Mesodermal cell (in vitro differentiated cells): Measurements from ENCODE around the gene GNA12. TPM values are rescaled to one million over a fixed set of nuclear protein-coding genes. Genes with fewer than 3 reads are reported as not detected.
A peak's percentile ranks its signal among the peaks of the same experiment; 100 is the strongest.

Source experiments
- H3K27ac ChIP-seq: 2 replicates; pipeline ENCODE4 v1.7.0; 2013; ENCODE audit warnings: mild to moderate bottlenecking, low read depth, low read length, moderate library complexity; ENCODE audit not compliant: severe bottlenecking
- H3K36me3 ChIP-seq: 2 replicates; pipeline ENCODE4 v1.7.1; 2013; ENCODE audit warnings: mild to moderate bottlenecking, low read length, moderate library complexity; ENCODE audit not compliant: control insufficient read depth, insufficient read depth
- H3K4me1 ChIP-seq: one replicate; pipeline ENCODE4 v1.7.1; 2013; ENCODE audit warnings: mild to moderate bottlenecking, low read length; ENCODE audit not compliant: insufficient read depth, control insufficient read depth, poor library complexity, severe bottlenecking
- H3K4me3 ChIP-seq: 2 replicates; pipeline ENCODE4 v1.7.0; 2013; ENCODE audit warnings: low read length, control low read depth, mild to moderate bottlenecking; ENCODE audit not compliant: insufficient read depth, poor library complexity, severe bottlenecking; ENCODE audit errors: extremely low read depth
- H3K9me3 ChIP-seq: 2 replicates; pipeline ENCODE4 v1.7.1; 2013; ENCODE audit warnings: mild to moderate bottlenecking, low read length, moderate library complexity; ENCODE audit not compliant: control insufficient read depth
- WGBS, 2 experiments: methylation state at CpG; one replicate each; pipeline ENCODE4 v1.1.5; 2013; ENCODE audit warnings: missing lambda C conversion rate in 2 of 2; ENCODE audit not compliant: insufficient coverage in 2 of 2; 5-methylcytosine and 5-hydroxymethylcytosine counted together
- polyA plus RNA-seq, 2 experiments: library from polyadenylated mRNA; stranded (reverse); fragments of 50-300 nt; gene quantifications; one replicate each; pipeline ENCODE4 v1.2.3, GENCODE V29; 2013

The GNA12 gene, protein sequence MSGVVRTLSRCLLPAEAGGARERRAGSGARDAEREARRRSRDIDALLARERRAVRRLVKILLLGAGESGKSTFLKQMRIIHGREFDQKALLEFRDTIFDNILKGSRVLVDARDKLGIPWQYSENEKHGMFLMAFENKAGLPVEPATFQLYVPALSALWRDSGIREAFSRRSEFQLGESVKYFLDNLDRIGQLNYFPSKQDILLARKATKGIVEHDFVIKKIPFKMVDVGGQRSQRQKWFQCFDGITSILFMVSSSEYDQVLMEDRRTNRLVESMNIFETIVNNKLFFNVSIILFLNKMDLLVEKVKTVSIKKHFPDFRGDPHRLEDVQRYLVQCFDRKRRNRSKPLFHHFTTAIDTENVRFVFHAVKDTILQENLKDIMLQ
- 47.3 TPM for polyA plus RNA-seq (2013, experiment 1 of 2)
- polyA plus RNA-seq (2013, experiment 2 of 2): 41.6 TPM

GRCh38 chr7:2844153-2845033 lies at the start of gene GNA12:
TSS of gene GNA12 (minus strand) at chr7:2844308. CDS start at chr7:2844161, 147 bp downstream.
- Histone ChIP-seq H3K27ac (no peak within 1 kb of the TSS), H3K36me3 (peaks cover 31% of the 10 kb centered on the region), H3K4me3 (peak within 1 kb of the TSS; percentile 78), H3K4me1 (no peaks in the 10 kb centered on the region), H3K9me3 (no peaks in the 10 kb centered on the region)
- WGBS, 2 experiments: 0 to 2% methylated on average over 23 to 64 of the region's 79 CpGs

- H3K4me1 ChIP-seq: no peaks in the 10 kb centered on the region
- 93 to 95% methylated on average over 8 of the region's 9 CpGs for WGBS, 2 experiments
- H3K36me3 ChIP-seq: no peaks in the 10 kb centered on the region
Measured at GRCh38 chr7:2893411-2893861, 49.3 kb upstream of the GNA12 start.

DNA sequence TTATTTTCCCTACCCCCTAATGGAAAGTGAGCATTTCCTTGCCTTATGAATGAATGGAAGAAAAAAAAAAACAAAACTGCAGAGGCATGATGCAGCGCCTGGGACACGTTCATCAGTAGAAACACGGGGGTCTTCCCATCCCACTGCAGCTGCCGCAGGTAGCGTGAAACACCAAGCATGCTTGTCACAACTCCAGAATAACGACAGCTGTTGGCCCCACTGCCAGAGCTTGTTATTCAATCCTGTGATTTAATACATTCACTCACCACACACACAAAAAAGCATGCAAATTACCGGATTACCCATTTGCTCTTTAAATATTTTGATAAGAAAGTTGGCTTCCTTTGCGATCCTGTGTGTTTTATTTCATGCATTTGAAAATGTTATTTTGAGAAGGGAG lies 48.4 kb upstream of the GNA12 start:
- 83 to 92% methylated on average over 5 to 6 of the region's 8 CpGs for WGBS, 2 experiments
- no peaks in the 10 kb centered on the region for H3K36me3 ChIP-seq
- no peak overlapping the region for H3K27ac ChIP-seq
- no peak overlapping the region for H3K4me3 ChIP-seq
- H3K4me1 ChIP-seq: no peaks in the 10 kb centered on the region
- H3K9me3 ChIP-seq: no peaks in the 10 kb centered on the region

More at GRCh38 chr7:2893411-2893861, 49.3 kb upstream of the GNA12 start:
- Histone ChIP-seq H3K4me3 (no peak overlapping the region), H3K27ac (no peak overlapping the region), H3K9me3 (no peaks in the 10 kb centered on the region)

- WGBS, 2 experiments: 100% methylated on average over 3 of the region's 7 CpGs
- no peaks in the 10 kb centered on the region for H3K36me3 ChIP-seq
- H3K4me3 ChIP-seq: no peak overlapping the region
- H3K9me3 ChIP-seq: no peaks in the 10 kb centered on the region
- no peaks in the 10 kb centered on the region for H3K4me1 ChIP-seq
- no peak overlapping the region for H3K27ac ChIP-seq
Measured at GRCh38 chr7:2887816-2888215, 43.7 kb upstream of the GNA12 start.

- Histone ChIP-seq H3K9me3 (no peaks in the 10 kb centered on the region), H3K4me3 (no peak overlapping the region), H3K27ac (no peak overlapping the region), H3K4me1 (no peaks in the 10 kb centered on the region), H3K36me3 (no peaks in the 10 kb centered on the region)
- WGBS, 2 experiments: 37 to 39% methylated on average over 3 to 7 of the region's 12 CpGs
Measured at GRCh38 chr7:2886900-2887299, 42.8 kb upstream of the GNA12 start.

DNA sequence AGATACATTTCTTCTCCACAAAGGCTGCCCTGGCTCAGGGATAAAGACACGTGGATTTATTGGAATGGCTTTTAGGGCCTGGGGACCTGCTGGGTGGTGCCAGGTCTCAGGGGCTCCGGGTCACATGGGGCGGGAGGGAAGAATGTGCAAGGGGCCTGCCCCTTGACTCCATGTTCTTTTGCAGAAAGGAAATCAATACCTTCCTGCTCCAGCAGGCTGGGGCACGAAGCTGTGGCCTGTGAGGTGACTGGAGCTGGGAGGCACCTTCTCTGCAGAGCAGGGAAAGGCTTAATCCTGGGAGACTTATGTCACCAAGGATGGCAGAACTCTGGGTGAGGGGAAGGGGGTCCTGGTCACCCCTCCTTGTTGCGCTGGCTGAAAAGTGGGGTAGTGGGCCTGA lies 42.3 kb upstream of the GNA12 start:
- H3K4me1 ChIP-seq: no peaks in the 10 kb centered on the region
- 70 to 84% methylated on average over 3 of the region's 5 CpGs for whole genome bisulfite sequencing, 2 experiments
- H3K4me3 ChIP-seq: no peak overlapping the region
- no peaks in the 10 kb centered on the region for H3K36me3 ChIP-seq
- no peaks in the 10 kb centered on the region for H3K9me3 ChIP-seq
- no peak overlapping the region for H3K27ac ChIP-seq

GRCh38 chr7:2884161-2884560 lies 40.1 kb upstream of the GNA12 start:
- H3K4me3 ChIP-seq: no peak overlapping the region
- WGBS, 2 experiments: 83 to 85% methylated on average over 6 of the region's 9 CpGs
- H3K36me3 ChIP-seq: no peaks in the 10 kb centered on the region
- no peak overlapping the region for H3K27ac ChIP-seq
- no peaks in the 10 kb centered on the region for H3K9me3 ChIP-seq
- H3K4me1 ChIP-seq: peaks cover 5% of the 10 kb centered on the region

- peaks cover 5% of the 10 kb centered on the region for H3K4me1 ChIP-seq
Measured at GRCh38 chr7:2883101-2883500, 39.0 kb upstream of the GNA12 start.

GRCh38 chr7:2882111-2882510 lies 38.0 kb upstream of the GNA12 start:
- Histone ChIP-seq H3K4me1 (peaks cover 5% of the 10 kb centered on the region), H3K4me3 (no peak overlapping the region), H3K9me3 (no peaks in the 10 kb centered on the region), H3K36me3 (no peaks in the 10 kb centered on the region), H3K27ac (no peak overlapping the region)
- WGBS, 2 experiments: 70 to 79% methylated on average over 9 to 10 of the region's 10 CpGs

More at GRCh38 chr7:2883101-2883500, 39.0 kb upstream of the GNA12 start:
- Histone ChIP-seq H3K27ac (no peak overlapping the region), H3K9me3 (no peaks in the 10 kb centered on the region), H3K36me3 (no peaks in the 10 kb centered on the region), H3K4me3 (no peak overlapping the region)
- 84 to 95% methylated on average over 16 to 17 of the region's 17 CpGs for WGBS, 2 experiments

DNA sequence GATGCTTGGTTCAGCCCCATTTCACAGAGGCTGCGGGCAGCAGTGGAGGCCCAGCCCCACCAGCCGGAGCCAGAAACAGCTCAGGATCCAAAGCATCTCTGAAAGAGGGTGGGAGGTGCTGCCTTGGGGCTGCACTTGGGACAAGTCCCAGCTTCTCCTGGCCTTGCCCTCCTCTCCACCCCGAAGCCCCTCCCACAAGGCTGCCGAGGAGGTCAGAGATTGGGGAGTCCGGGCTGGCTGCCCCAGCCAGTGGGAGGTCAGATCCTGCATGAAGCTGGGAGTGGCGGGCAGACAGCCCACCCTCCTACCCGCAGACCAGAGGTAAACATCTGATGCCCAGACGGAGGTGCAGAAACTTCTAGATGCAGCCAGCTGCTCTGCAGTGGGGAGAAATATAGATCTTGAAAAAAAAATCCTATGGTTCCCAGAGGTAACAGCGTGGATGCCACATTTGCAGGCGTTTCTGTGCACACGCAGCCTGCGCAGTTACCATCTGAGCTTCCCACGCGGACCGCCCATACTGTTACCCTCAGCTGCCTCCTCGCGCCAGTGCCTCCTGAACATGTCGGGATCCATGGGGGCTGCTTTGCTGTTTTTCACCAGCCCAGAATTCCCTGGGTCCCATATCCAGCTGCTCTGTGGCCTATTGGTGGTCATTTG lies 36.9 kb upstream of the GNA12 start:
- no peak overlapping the region for H3K27ac ChIP-seq
- H3K4me1 ChIP-seq: peaks cover 5% of the 10 kb centered on the region
- no peak overlapping the region for H3K4me3 ChIP-seq
- no peaks in the 10 kb centered on the region for H3K9me3 ChIP-seq
- 80 to 90% methylated on average over 12 to 15 of the region's 18 CpGs for WGBS, 2 experiments
- H3K36me3 ChIP-seq: no peaks in the 10 kb centered on the region
